Measurements from ENCODE around the gene BMF. TPM values are rescaled to one million over a fixed set of nuclear protein-coding genes. Genes with fewer than 3 reads are reported as not detected.

Gene BMF
- total RNA-seq, 6 donors from 2014 or later = 9.9 to 118 (median 26.2) TPM

- 42 to 45% methylated on average over 8 of the region's 8 CpGs for WGBS, 2 donors
- peaks cover 70 to 72% (median 71%) of the 10 kb centered on the region in 4 donors for H3K4me1 ChIP-seq
- H3K36me3 ChIP-seq = no peaks in the 10 kb centered on the region
- no peaks in the 10 kb centered on the region for H3K27me3 ChIP-seq
- H3K9me3 ChIP-seq = no peaks in the 10 kb centered on the region
- no peak for TF ChIP-seq EP300 (IDR thresholded peaks at IDR 0.05)
- TF ChIP-seq POLR2A (IDR thresholded peaks at IDR 0.05) = peak in 2 of 4 donors; percentile 57 to 81
- peak in 1 of 6 experiments; percentile 11 for TF ChIP-seq CTCF (IDR thresholded peaks at IDR 0.05)
- TF ChIP-seq POLR2AphosphoS5 (IDR thresholded peaks at IDR 0.05) = peak; percentile 31 to 67
- peak overlapping the region in 3 of 4 donors; percentile 3 to 94 (median 7) for H3K4me3 ChIP-seq
- DNase-seq = peak in 1 of 2 donors; percentile 92
- H3K27ac ChIP-seq = peak overlapping the region; percentile 86 to 93 (median 92)
- ATAC-seq (ENCODE audit: low FRiP score in 2 of 2) = peak; percentile 56 to 68
Observed at GRCh38 chr15:40106203-40107161, 2.2 kb downstream of the BMF start.

- H3K27ac ChIP-seq = peak overlapping the region; percentile 86 to 93 (median 92)
- TF ChIP-seq CTCF (IDR thresholded peaks at IDR 0.05) (no peak), POLR2A (IDR thresholded peaks at IDR 0.05) (no peak), POLR2AphosphoS5 (IDR thresholded peaks at IDR 0.05) (no peak)
- no peak for DNase-seq
- 70 to 72% methylated on average over 9 of the region's 9 CpGs for WGBS, 2 donors
- ATAC-seq (ENCODE audit: low FRiP score in 2 of 2) = no peak
- no peaks in the 10 kb centered on the region for H3K27me3 ChIP-seq
- H3K36me3 ChIP-seq = no peaks in the 10 kb centered on the region
- H3K4me1 ChIP-seq = peaks cover 78 to 80% (median 79%) of the 10 kb centered on the region in 4 donors
- peak overlapping the region in 1 of 4 donors; percentile 11 for H3K4me3 ChIP-seq
- no peaks in the 10 kb centered on the region for H3K9me3 ChIP-seq
Observed at GRCh38 chr15:40105517-40106202, 3.0 kb downstream of the BMF start.

- Histone ChIP-seq H3K4me1 (peaks cover 85 to 87% (median 85%) of the 10 kb centered on the region in 4 donors), H3K9me3 (no peaks in the 10 kb centered on the region), H3K4me3 (peak overlapping the region in 2 of 4 donors; percentile 2 to 11), H3K27ac (peak overlapping the region; percentile 86 to 93 (median 92)), H3K36me3 (no peaks in the 10 kb centered on the region), H3K27me3 (no peaks in the 10 kb centered on the region)
- ATAC-seq (ENCODE audit: low FRiP score in 2 of 2) (peak; percentile 74 to 76), DNase-seq (peak; percentile 93 to 95)
- no peak for TF ChIP-seq EP300 (IDR thresholded peaks at IDR 0.05)
- TF ChIP-seq CTCF (IDR thresholded peaks at IDR 0.05) = peak; percentile 85 to 94 (median 90)
- TF ChIP-seq POLR2A (IDR thresholded peaks at IDR 0.05) = peak in 2 of 4 donors; percentile 15 to 44
- 6% methylated on average over 3 to 16 of the region's 16 CpGs for WGBS, 2 donors
Observed at GRCh38 chr15:40104865-40105516, 3.7 kb downstream of the BMF start.

- no peaks in the 10 kb centered on the region for H3K36me3 ChIP-seq
- DNase-seq (no peak), ATAC-seq (ENCODE audit: low FRiP score in 2 of 2) (no peak)
- TF ChIP-seq POLR2A (IDR thresholded peaks at IDR 0.05) (no peak), CTCF (IDR thresholded peaks at IDR 0.05) (no peak), EP300 (IDR thresholded peaks at IDR 0.05) (no peak), POLR2AphosphoS5 (IDR thresholded peaks at IDR 0.05) (no peak)
- peak overlapping the region; percentile 86 to 93 (median 92) for H3K27ac ChIP-seq
- WGBS, 2 donors = 64 to 68% methylated on average over 7 to 8 of the region's 8 CpGs
- H3K27me3 ChIP-seq = no peaks in the 10 kb centered on the region
- no peaks in the 10 kb centered on the region for H3K9me3 ChIP-seq
- H3K4me1 ChIP-seq = peaks cover 89 to 92% (median 90%) of the 10 kb centered on the region in 4 donors
- H3K4me3 ChIP-seq = peak overlapping the region in 1 of 4 donors; percentile 11
Observed at GRCh38 chr15:40104296-40104864, 4.3 kb downstream of the BMF start.

Data from upper lobe of left lung (tissue), 6 donors.